ENCODE measurements around the gene GPER1.
"Not testable (repeated sequence)": the region's sequence is repeated elsewhere in the genome, so short reads cannot be mapped to it uniquely, and the experiment has no call there.

GPER1 gene
- total RNA-seq, result 0 reads per million in 3 donors

GRCh38 chr7:1087952-1088920 is at the start of gene GPER1:
GPER1 (plus strand) TSS chr7:1088113; CDS start chr7:1091729, 3,616 bp downstream.
- Histone ChIP-seq H3K4me1 (ENCODE audit: control insufficient read depth, insufficient read depth, low read length, poor library complexity, severe bottlenecking) (peaks cover 9% of the 10 kb centered on the region), H3K27ac (ENCODE audit: insufficient read depth, low read length, poor library complexity, severe bottlenecking) (no peak within 1 kb of the TSS), H3K36me3 (ENCODE audit: control insufficient read depth, insufficient read depth, low read length) (no peaks in the 10 kb centered on the region), H3K9me3 (ENCODE audit: control insufficient read depth, low read length) (no peaks in the 10 kb centered on the region), H3K4me3 (ENCODE audit: insufficient read depth, low read depth, low read length, poor library complexity, severe bottlenecking) (peak within 1 kb of the TSS; percentile 8), H3K27me3 (replicated peaks; ENCODE audit: control insufficient read depth, insufficient read depth, low read length, poor library complexity, severe bottlenecking) (no peaks in the 10 kb centered on the region)
- DNase-seq, result no peak

GRCh38 chr7:1040233-1040632 is 47.7 kb upstream of the GPER1 start:
- not testable (repeated sequence) for H3K27ac ChIP-seq (ENCODE audit: insufficient read depth, low read length, poor library complexity, severe bottlenecking); H3K27me3 ChIP-seq (replicated peaks; ENCODE audit: control insufficient read depth, insufficient read depth, low read length, poor library complexity, severe bottlenecking); H3K36me3 ChIP-seq (ENCODE audit: control insufficient read depth, insufficient read depth, low read length); H3K4me3 ChIP-seq (ENCODE audit: insufficient read depth, low read depth, low read length, poor library complexity, severe bottlenecking); H3K9me3 ChIP-seq (ENCODE audit: control insufficient read depth, low read length); DNase-seq
- peaks cover 15% of the 10 kb centered on the region for H3K4me1 ChIP-seq (ENCODE audit: control insufficient read depth, insufficient read depth, low read length, poor library complexity, severe bottlenecking)

- no peak for DNase-seq
- no peak overlapping the region for H3K27ac ChIP-seq (ENCODE audit: insufficient read depth, low read length, poor library complexity, severe bottlenecking)
- no peaks in the 10 kb centered on the region for H3K36me3 ChIP-seq (ENCODE audit: control insufficient read depth, insufficient read depth, low read length)
- H3K4me3 ChIP-seq (ENCODE audit: insufficient read depth, low read depth, low read length, poor library complexity, severe bottlenecking), result no peak overlapping the region
- no peaks in the 10 kb centered on the region for H3K9me3 ChIP-seq (ENCODE audit: control insufficient read depth, low read length)
- no peaks in the 10 kb centered on the region for H3K27me3 ChIP-seq (replicated peaks; ENCODE audit: control insufficient read depth, insufficient read depth, low read length, poor library complexity, severe bottlenecking)
- peaks cover 20% of the 10 kb centered on the region for H3K4me1 ChIP-seq (ENCODE audit: control insufficient read depth, insufficient read depth, low read length, poor library complexity, severe bottlenecking)
These were observed 47.1 kb upstream of the GPER1 start for GRCh38 chr7:1040790-1041189.

GRCh38 chr7:1041551-1042491 is 46.1 kb upstream of the GPER1 start:
- Histone ChIP-seq H3K4me1 (ENCODE audit: control insufficient read depth, insufficient read depth, low read length, poor library complexity, severe bottlenecking) (peaks cover 31% of the 10 kb centered on the region), H3K36me3 (ENCODE audit: control insufficient read depth, insufficient read depth, low read length) (no peaks in the 10 kb centered on the region), H3K4me3 (ENCODE audit: insufficient read depth, low read depth, low read length, poor library complexity, severe bottlenecking) (no peak overlapping the region), H3K27ac (ENCODE audit: insufficient read depth, low read length, poor library complexity, severe bottlenecking) (no peak overlapping the region), H3K27me3 (replicated peaks; ENCODE audit: control insufficient read depth, insufficient read depth, low read length, poor library complexity, severe bottlenecking) (no peaks in the 10 kb centered on the region), H3K9me3 (ENCODE audit: control insufficient read depth, low read length) (no peaks in the 10 kb centered on the region)
- no peak for DNase-seq

GRCh38 chr7:1042492-1042833 is 45.5 kb upstream of the GPER1 start:
- Histone ChIP-seq H3K27ac (ENCODE audit: insufficient read depth, low read length, poor library complexity, severe bottlenecking) (no peak overlapping the region), H3K4me1 (ENCODE audit: control insufficient read depth, insufficient read depth, low read length, poor library complexity, severe bottlenecking) (peaks cover 37% of the 10 kb centered on the region), H3K27me3 (replicated peaks; ENCODE audit: control insufficient read depth, insufficient read depth, low read length, poor library complexity, severe bottlenecking) (no peaks in the 10 kb centered on the region), H3K9me3 (ENCODE audit: control insufficient read depth, low read length) (no peaks in the 10 kb centered on the region), H3K4me3 (ENCODE audit: insufficient read depth, low read depth, low read length, poor library complexity, severe bottlenecking) (no peak overlapping the region), H3K36me3 (ENCODE audit: control insufficient read depth, insufficient read depth, low read length) (no peaks in the 10 kb centered on the region)
- DNase-seq, result no peak

- no peaks in the 10 kb centered on the region for H3K36me3 ChIP-seq (ENCODE audit: control insufficient read depth, insufficient read depth, low read length)
- no peaks in the 10 kb centered on the region for H3K27me3 ChIP-seq (replicated peaks; ENCODE audit: control insufficient read depth, insufficient read depth, low read length, poor library complexity, severe bottlenecking)
- H3K4me1 ChIP-seq (ENCODE audit: control insufficient read depth, insufficient read depth, low read length, poor library complexity, severe bottlenecking), result peaks cover 49% of the 10 kb centered on the region
- H3K4me3 ChIP-seq (ENCODE audit: insufficient read depth, low read depth, low read length, poor library complexity, severe bottlenecking), result peak overlapping the region; percentile 75
- no peak for DNase-seq
- peak overlapping the region; percentile 81 for H3K27ac ChIP-seq (ENCODE audit: insufficient read depth, low read length, poor library complexity, severe bottlenecking)
- no peaks in the 10 kb centered on the region for H3K9me3 ChIP-seq (ENCODE audit: control insufficient read depth, low read length)
These were observed 44.2 kb upstream of the GPER1 start for GRCh38 chr7:1043552-1044188.

GRCh38 chr7:1044189-1045068 is 43.5 kb upstream of the GPER1 start, which contains the start of gene GPR146:
GPR146 (plus strand) TSS chr7:1044546; CDS start chr7:1057516, 12,970 bp downstream.
- Histone ChIP-seq H3K4me3 (ENCODE audit: insufficient read depth, low read depth, low read length, poor library complexity, severe bottlenecking) (peak within 1 kb of the TSS; percentile 75), H3K9me3 (ENCODE audit: control insufficient read depth, low read length) (no peaks in the 10 kb centered on the region), H3K36me3 (ENCODE audit: control insufficient read depth, insufficient read depth, low read length) (no peaks in the 10 kb centered on the region), H3K4me1 (ENCODE audit: control insufficient read depth, insufficient read depth, low read length, poor library complexity, severe bottlenecking) (peaks cover 56% of the 10 kb centered on the region), H3K27ac (ENCODE audit: insufficient read depth, low read length, poor library complexity, severe bottlenecking) (peak within 1 kb of the TSS; percentile 81), H3K27me3 (replicated peaks; ENCODE audit: control insufficient read depth, insufficient read depth, low read length, poor library complexity, severe bottlenecking) (no peaks in the 10 kb centered on the region)
- DNase-seq, result peak; percentile 84 to 86 (median 86)

- Histone ChIP-seq H3K36me3 (ENCODE audit: control insufficient read depth, insufficient read depth, low read length) (no peaks in the 10 kb centered on the region), H3K4me3 (ENCODE audit: insufficient read depth, low read depth, low read length, poor library complexity, severe bottlenecking) (peak overlapping the region; percentile 75), H3K4me1 (ENCODE audit: control insufficient read depth, insufficient read depth, low read length, poor library complexity, severe bottlenecking) (peaks cover 66% of the 10 kb centered on the region), H3K27me3 (replicated peaks; ENCODE audit: control insufficient read depth, insufficient read depth, low read length, poor library complexity, severe bottlenecking) (no peaks in the 10 kb centered on the region), H3K9me3 (ENCODE audit: control insufficient read depth, low read length) (no peaks in the 10 kb centered on the region), H3K27ac (ENCODE audit: insufficient read depth, low read length, poor library complexity, severe bottlenecking) (peak overlapping the region; percentile 81)
- DNase-seq, result no peak
These were observed 42.5 kb upstream of the GPER1 start for GRCh38 chr7:1045069-1046063.
